AG04450 (cell line): ENCODE results near the gene ZNF451. TPM values are rescaled to one million over a fixed set of nuclear protein-coding genes. Genes with fewer than 3 reads are reported as not detected.
"Not testable (repeated sequence)": the region's sequence is repeated elsewhere in the genome, so short reads cannot be mapped to it uniquely, and the experiment has no call there.

ENCODE experiments used
- CTCF ChIA-PET: fragments of 300-600, 350-600 bp; formaldehyde crosslinking; extraction: SDS; loops from one replicate; lab custom pipeline; 2022; ENCODE audit warnings: antibody characterized with exemption, inconsistent platforms; lab: Charles Lee
- POLR2A ChIA-PET: fragments of 350-600 bp; formaldehyde crosslinking; extraction: SDS; loops from one replicate; lab custom pipeline; 2021; ENCODE audit warnings: antibody characterized with exemption, inconsistent platforms; lab: Yijun Ruan, JAX
- DNase-seq: peaks from one replicate; pipeline ENCODE4 v3.0.0-alpha.2; 2011; ENCODE audit warnings: low read depth, low spot score
- H3K27ac ChIP-seq: one replicate; pipeline ENCODE4 v1.5.1; 2012; ENCODE audit warnings: low read depth, low read length, control low read depth
- H3K27me3 ChIP-seq: one replicate; pipeline ENCODE4 v1.6.0; 2012; ENCODE audit warnings: low read length; ENCODE audit not compliant: control insufficient read depth, insufficient read depth
- H3K4me3 ChIP-seq: 2 replicates; pipeline ENCODE4 v1.5.1; 2011; ENCODE audit warnings: mild to moderate bottlenecking, low read depth, low read length, control low read depth
- H3K9me3 ChIP-seq: 2 replicates; pipeline ENCODE4 v1.5.1; 2012; ENCODE audit warnings: low read length; ENCODE audit not compliant: control insufficient read depth, insufficient read depth
- CTCF ChIP-seq: IDR thresholded peaks from 2 replicates; pipeline ENCODE4 v1.5.1; 2011; ENCODE audit warnings: low read depth, low read length, control low read depth, inconsistent platforms
- polyA minus RNA-seq: library from RNA; depleted of rRNA, polyadenylated mRNA; stranded (reverse); fragments of >200 nt; gene quantifications from 2 replicates; pipeline ENCODE4 v1.2.3, GENCODE V29; 2011; rRNA and poly(A)+ RNA removed
- polyA plus RNA-seq: library from polyadenylated mRNA; depleted of rRNA; stranded (reverse); fragments of >200 nt; gene quantifications from 2 replicates; pipeline ENCODE4 v1.2.3, GENCODE V29; 2011; rRNA removed

Gene ZNF451, protein sequence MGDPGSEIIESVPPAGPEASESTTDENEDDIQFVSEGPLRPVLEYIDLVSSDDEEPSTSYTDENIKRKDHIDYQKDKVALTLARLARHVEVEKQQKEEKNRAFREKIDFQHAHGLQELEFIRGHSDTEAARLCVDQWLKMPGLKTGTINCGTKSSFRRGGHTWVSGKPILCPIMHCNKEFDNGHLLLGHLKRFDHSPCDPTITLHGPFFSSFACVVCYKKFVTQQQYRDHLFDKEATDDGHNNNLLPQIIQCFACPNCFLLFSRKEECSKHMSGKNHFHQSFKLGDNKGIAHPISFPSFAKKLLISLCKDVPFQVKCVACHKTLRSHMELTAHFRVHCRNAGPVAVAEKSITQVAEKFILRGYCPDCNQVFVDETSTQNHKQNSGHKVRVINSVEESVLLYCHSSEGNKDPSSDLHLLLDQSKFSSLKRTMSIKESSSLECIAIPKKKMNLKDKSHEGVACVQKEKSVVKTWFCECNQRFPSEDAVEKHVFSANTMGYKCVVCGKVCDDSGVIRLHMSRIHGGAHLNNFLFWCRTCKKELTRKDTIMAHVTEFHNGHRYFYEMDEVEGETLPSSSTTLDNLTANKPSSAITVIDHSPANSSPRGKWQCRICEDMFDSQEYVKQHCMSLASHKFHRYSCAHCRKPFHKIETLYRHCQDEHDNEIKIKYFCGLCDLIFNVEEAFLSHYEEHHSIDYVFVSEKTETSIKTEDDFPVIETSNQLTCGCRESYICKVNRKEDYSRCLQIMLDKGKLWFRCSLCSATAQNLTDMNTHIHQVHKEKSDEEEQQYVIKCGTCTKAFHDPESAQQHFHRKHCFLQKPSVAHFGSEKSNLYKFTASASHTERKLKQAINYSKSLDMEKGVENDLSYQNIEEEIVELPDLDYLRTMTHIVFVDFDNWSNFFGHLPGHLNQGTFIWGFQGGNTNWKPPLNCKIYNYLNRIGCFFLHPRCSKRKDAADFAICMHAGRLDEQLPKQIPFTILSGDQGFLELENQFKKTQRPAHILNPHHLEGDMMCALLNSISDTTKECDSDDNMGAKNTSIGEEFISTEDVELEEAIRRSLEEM
- 24.3 and 31.6 TPM in 2 replicates for polyA plus RNA-seq
- polyA minus RNA-seq, result 45.1 and 73.3 TPM in 2 replicates

- Histone ChIP-seq H3K27me3 (no peaks in the 10 kb centered on the region), H3K27ac (peak within 1 kb of the TSS; percentile 69), H3K4me3 (peak within 1 kb of the TSS; percentile 66), H3K9me3 (no peaks in the 10 kb centered on the region)
- peak; percentile 91 for DNase-seq
- ChIA-PET CTCF (no interaction called here), POLR2A (interaction anchor here (0.5 to 1.1 kb wide), 5 partner anchors 13 to 234 kb away, joined by 3 to 5 read pairs (median 3); partner anchors contain the start of gene BAG2)
- no peak for TF ChIP-seq CTCF
Measured at GRCh38 chr6:57089687-57090457, at the start of gene ZNF451. Gene ZNF451, plus strand, starts transcription at chr6:57090188. Its CDS starts 66 bp downstream, at chr6:57090254.

GRCh38 chr6:57044061-57044460 lies 45.9 kb upstream of the ZNF451 start:
- H3K4me3 ChIP-seq, CTCF ChIA-PET, H3K27ac ChIP-seq, H3K9me3 ChIP-seq, H3K27me3 ChIP-seq, POLR2A ChIA-PET, DNase-seq: not testable (repeated sequence)

DNA sequence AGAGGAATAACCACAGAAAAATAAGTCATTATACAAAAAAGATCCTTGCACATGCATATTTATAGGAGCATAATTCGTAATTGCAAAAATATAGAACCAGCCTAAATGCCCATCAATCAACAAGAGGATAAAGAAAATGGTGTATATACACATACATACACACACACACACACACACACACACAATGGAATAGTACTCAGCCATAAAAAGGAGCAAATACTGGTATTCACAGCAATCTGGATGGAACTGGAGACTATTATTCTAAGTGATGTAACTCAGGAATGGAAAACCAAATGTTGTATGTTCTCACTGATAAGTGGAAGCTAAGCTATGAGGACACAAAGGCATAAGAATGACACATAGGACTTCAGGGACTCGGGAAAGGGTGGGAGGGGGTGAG lies 45.4 kb upstream of the ZNF451 start:
- Histone ChIP-seq H3K27me3 (peaks cover 4% of the 10 kb centered on the region), H3K27ac (no peak overlapping the region), H3K4me3 (no peak overlapping the region), H3K9me3 (no peaks in the 10 kb centered on the region)
- no peak for DNase-seq
- CTCF ChIA-PET, result interaction anchor here (1.8 kb wide), 1 partner anchor 142 kb away, joined by 8 read pairs; no protein-coding TSS in a partner anchor
- POLR2A ChIA-PET, result no interaction called here
- no peak for TF ChIP-seq CTCF

- POLR2A ChIA-PET, result not testable (repeated sequence)
Measured at GRCh38 chr6:57046332-57047256, 43.4 kb upstream of the ZNF451 start, which contains the start of gene KIAA1586. Gene KIAA1586, plus strand, starts transcription at chr6:57046693. Its CDS starts 63 bp downstream, at chr6:57046756.

GRCh38 chr6:57047257-57047585 lies 42.8 kb upstream of the ZNF451 start:
- H3K9me3 ChIP-seq, H3K4me3 ChIP-seq, CTCF ChIA-PET, POLR2A ChIA-PET, H3K27ac ChIP-seq, H3K27me3 ChIP-seq, DNase-seq: not testable (repeated sequence)

More at GRCh38 chr6:57046332-57047256, 43.4 kb upstream of the ZNF451 start, which contains the start of gene KIAA1586:
- Histone ChIP-seq H3K27ac (peak within 1 kb of the TSS; percentile 70), H3K4me3 (peak within 1 kb of the TSS; percentile 64)
- CTCF ChIA-PET, result interaction anchor here (0.7 to 2.0 kb wide), 6 partner anchors 10 to 270 kb away, joined by 3 to 8 read pairs (median 6); partner anchors contain the start of gene BEND6
- DNase-seq, result peak; percentile 61
- not testable (repeated sequence) for H3K27me3 ChIP-seq, H3K9me3 ChIP-seq

DNA sequence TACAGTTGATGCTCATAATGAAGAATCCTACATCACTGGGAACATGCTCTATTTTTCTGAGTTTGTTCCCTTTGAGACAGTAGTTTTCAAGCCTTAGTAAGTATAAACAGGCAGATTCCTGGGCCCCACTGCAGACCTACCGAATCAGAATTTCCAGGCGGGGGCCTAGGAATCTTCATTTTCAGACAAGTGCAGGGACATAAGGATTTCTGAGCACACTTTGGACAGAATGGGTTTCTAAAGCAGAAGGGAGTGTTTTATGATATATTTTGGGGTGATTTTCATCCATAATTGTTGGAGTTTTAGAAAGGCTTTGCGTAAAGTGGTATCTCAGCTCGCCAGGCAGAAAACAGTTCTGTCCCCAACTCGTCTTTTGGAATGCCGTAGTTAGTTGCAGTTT lies 42.1 kb upstream of the ZNF451 start:
- H3K27ac ChIP-seq, DNase-seq, POLR2A ChIA-PET, CTCF ChIA-PET, H3K9me3 ChIP-seq, H3K27me3 ChIP-seq: not testable (repeated sequence)
- peak overlapping the region; percentile 37 for H3K4me3 ChIP-seq
